Fibroblast of mammary gland (primary cell): ENCODE measurements around the gene CRNKL1.

ENCODE experiments used
- DNase-seq: peaks from one replicate; pipeline ENCODE4 v3.0.0-alpha.2; 2010; ENCODE audit warnings: low read depth
- H3K4me3 ChIP-seq: 2 replicates; pipeline ENCODE4 v1.5.1; 2011; ENCODE audit warnings: low read depth, mild to moderate bottlenecking, low read length, moderate library complexity; ENCODE audit not compliant: control insufficient read depth
- TF ChIP-seq, protein P1 (sequence below): conservative IDR thresholded peaks from 2 replicates; pipeline ENCODE4 v1.5.1; 2011; ENCODE audit warnings: low read depth, low read length, inconsistent platforms; ENCODE audit not compliant: control insufficient read depth, insufficient read depth

The CRNKL1 gene

DNA sequence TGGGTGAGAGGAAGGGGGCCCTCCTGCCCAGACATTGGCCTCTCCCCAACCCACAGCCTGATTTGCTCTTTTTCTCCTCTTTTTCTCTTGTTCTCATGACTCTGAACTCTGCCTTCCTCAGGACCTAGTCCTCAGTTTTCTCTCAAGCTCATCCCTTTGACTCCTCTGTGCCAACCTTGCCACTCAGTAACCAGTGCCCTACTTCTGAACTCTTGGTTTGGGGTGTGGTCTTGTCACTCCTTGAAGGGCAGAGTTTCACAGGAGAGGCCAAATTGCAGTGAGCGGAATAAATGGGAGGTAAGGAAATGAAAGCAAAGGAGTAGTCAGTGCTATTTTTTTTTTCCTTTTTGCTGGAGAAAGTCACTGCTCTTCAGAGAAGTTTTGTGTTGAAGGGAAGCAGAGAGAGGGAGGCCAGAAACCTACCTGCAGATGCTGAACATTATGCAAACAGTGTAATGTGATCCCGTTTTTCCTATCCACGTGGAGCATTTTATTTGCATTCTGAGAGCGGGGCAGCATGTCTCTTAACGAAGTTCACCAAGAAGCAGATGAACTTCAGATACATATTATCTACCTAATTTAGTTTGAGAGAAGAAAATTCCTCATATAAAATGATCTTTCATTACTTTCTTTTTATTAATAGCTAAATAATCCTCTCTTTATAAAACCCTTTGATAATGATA, 27.0 kb upstream of the CRNKL1 start:
- H3K4me3 ChIP-seq = no peak overlapping the region
- TF ChIP-seq, protein P1, sequence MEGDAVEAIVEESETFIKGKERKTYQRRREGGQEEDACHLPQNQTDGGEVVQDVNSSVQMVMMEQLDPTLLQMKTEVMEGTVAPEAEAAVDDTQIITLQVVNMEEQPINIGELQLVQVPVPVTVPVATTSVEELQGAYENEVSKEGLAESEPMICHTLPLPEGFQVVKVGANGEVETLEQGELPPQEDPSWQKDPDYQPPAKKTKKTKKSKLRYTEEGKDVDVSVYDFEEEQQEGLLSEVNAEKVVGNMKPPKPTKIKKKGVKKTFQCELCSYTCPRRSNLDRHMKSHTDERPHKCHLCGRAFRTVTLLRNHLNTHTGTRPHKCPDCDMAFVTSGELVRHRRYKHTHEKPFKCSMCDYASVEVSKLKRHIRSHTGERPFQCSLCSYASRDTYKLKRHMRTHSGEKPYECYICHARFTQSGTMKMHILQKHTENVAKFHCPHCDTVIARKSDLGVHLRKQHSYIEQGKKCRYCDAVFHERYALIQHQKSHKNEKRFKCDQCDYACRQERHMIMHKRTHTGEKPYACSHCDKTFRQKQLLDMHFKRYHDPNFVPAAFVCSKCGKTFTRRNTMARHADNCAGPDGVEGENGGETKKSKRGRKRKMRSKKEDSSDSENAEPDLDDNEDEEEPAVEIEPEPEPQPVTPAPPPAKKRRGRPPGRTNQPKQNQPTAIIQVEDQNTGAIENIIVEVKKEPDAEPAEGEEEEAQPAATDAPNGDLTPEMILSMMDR = no peak
- no peak for DNase-seq

DNA sequence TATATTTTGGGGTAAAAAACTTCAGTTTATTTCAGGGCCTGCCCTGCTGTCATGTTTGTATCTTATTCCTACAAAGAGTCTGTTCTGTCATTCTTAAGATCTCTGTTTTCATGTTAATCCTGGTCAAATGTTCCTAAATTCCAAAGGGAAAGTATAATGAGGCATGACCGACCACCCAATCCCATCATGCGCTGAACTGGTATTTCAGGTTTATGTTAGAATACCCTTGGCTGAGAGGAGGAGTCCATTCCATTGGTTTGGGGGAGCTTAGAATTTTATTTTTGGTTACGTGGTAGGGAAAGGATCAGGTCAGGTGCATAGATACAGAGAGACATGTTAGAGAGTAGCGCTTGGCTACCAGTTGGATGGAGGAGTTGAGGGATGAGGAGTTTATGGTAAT, 25.8 kb upstream of the CRNKL1 start:
- DNase-seq = no peak
- TF ChIP-seq, protein P1 = no peak
- no peak overlapping the region for H3K4me3 ChIP-seq

DNA sequence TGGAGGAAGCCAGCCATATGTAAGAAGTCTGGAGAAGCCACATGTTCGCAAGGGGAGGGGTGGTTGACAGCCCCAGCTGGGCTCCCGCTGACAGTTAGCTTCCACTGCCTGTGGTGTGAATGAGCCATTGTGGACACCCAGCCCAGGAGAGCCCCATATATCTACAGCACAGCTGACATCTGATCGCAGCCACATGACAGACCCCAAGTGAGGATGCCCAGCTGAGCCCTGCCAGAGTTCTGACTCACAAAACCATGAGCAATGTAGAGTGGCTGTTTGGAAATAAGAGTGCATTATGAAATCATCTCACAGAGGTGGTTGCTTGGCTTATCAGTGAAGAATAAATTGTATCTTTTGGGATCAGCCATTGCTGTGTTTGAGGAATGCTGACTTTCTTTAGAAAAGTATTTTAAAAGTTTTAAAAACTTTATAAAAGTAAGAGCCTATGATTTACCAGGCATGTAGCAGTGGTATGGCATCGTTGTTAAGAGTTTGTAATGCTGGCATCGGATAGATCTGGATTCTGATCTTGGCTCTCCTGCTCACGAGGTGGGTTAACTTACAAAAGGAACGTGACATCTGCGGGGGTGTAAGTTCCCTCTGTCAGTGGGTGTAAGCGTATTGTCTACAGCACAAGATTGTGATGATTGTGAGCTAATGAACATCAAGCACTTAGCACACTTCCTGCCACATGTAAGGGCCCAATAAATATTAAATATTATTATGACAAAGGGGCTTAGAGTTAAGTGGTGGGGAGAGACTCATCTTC, 24.2 kb upstream of the CRNKL1 start:
- H3K4me3 ChIP-seq = no peak overlapping the region
- DNase-seq = peak; percentile 87

DNA sequence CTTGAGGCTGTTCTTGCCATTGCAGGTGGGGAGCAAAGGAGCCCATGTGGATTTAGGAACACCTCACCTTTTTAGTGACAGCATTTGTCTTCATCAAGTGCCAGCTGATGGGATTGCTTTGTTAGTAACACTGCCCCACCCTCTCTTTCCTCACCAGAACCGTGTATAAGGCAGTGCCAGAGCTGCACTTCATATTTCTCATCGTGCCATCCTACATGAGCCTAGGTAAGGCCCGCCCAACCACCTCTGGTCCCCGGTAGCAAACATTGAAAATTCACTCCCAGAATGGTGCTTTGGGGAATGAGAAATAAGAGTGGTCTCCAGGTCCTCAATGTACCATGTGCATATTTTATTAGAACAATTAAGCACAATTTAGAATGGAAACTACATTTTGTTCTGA, 22.8 kb upstream of the CRNKL1 start:
- H3K4me3 ChIP-seq = no peak overlapping the region
- TF ChIP-seq, protein P1 = no peak
- DNase-seq = no peak

More for the DNA sequence above, 24.2 kb upstream of the CRNKL1 start:
- TF ChIP-seq, protein P1 = no peak

DNA sequence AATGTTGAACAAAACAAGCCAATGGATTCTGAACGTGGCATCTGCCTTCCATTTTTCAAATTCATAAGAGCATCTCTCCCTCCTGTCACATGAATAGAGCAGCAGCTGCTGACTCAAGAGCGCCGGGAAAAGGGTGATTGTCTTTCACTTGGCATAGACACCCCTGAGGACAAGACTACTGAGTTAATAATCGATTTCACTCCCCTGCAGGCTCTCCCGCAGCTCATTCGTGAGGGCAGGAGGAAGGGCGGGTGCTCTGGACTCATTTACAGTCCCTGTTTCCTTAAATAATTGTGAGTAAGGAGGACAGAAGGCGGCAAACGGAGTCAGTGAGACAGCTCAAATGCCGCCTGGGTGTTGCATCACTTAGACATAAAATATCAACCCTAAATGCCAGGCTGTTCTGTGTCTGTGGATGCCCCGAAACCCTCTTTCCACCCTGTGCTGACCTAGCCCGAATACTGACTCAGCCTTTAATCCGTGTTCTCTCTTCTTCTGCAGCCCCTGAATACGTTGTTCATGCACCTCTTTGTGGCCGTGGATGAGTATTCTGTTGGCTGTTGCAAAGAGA, 21.6 kb upstream of the CRNKL1 start:
- TF ChIP-seq, protein P1 = no peak
- DNase-seq = no peak
- H3K4me3 ChIP-seq = no peak overlapping the region

DNA sequence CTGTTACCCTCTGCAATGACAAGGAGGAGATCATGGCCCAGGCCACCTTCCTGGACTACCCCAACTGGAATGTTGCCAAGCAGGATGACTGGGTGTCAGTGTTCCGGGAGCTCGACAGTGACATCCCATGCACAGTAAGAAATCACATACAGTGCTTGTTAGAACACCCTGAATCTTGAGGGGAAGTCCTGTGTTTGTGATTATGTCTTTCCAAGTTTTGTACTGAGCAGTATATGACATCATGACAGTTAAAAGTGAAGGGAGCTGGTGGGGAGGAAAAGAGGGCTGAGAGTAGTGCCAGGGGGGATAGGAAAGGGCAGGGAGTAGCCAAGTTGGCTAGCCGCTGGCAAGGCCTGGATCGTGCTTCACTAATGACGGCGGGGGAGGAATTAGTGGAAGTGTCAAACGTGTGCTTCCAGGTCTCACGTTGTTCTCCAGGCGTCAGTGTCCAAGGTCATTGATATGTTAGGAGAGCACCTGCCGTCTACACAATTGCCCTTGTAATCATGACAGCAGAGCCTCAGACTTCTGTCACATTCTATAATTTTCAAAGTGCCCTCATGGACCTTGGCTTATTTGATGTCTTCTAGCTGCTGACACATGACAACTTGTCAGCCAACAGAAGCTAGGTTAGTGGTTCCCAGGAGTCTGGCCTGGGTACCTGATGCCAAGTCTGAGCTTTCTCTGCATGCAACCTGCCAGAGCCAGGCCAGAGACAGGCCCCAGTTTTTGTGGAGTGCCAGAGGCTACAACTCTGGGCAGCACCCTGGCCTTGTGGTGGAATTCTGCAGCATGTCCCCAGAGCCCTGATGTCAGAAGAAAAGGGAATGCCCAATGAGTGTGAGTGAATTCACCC, 18.8 kb upstream of the CRNKL1 start:
- DNase-seq = no peak
- TF ChIP-seq, protein P1 = no peak
- no peak overlapping the region for H3K4me3 ChIP-seq
